SK-N-MC (cell line): Measurements from ENCODE around the gene A2ML1.

ENCODE experiments used
- EZH2 ChIP-seq: fragments of 200-600 bp; sonication (generic); IDR thresholded peaks from one replicate; pipeline ENCODE4 v1.6.1; 2017; ENCODE audit warnings: antibody characterized with exemption
- FOXP2 ChIP-seq: optimal IDR thresholded peaks from 2 replicates; pipeline ENCODE3; 2011; ENCODE audit warnings: mild to moderate bottlenecking, moderate library complexity; ENCODE audit not compliant: insufficient read depth; ENCODE audit errors: extremely low read length, control extremely low read depth
- POLR2AphosphoS5 ChIP-seq: IDR thresholded peaks from 2 replicates; pipeline ENCODE4 v1.6.1; 2012; ENCODE audit warnings: mild to moderate bottlenecking, low read depth, low read length, borderline replicate concordance

GRCh38 chr12:8916154-8916553 is 93.7 kb downstream of the A2ML1 start:
- TF ChIP-seq EZH2 = no peak
- TF ChIP-seq POLR2AphosphoS5 = no peak
- TF ChIP-seq FOXP2 = no peak
